Activated gamma-delta T cell (primary cell): Measurements from ENCODE around the gene SRSF3.
"Not testable (repeated sequence)": the region's sequence is repeated elsewhere in the genome, so short reads cannot be mapped to it uniquely, and the experiment has no call there.

ENCODE experiments used
- DNase-seq: peaks from one replicate; lab custom pipeline; 2025; lab: John Stamatoyannopoulos, UW

SRSF3 gene

DNA sequence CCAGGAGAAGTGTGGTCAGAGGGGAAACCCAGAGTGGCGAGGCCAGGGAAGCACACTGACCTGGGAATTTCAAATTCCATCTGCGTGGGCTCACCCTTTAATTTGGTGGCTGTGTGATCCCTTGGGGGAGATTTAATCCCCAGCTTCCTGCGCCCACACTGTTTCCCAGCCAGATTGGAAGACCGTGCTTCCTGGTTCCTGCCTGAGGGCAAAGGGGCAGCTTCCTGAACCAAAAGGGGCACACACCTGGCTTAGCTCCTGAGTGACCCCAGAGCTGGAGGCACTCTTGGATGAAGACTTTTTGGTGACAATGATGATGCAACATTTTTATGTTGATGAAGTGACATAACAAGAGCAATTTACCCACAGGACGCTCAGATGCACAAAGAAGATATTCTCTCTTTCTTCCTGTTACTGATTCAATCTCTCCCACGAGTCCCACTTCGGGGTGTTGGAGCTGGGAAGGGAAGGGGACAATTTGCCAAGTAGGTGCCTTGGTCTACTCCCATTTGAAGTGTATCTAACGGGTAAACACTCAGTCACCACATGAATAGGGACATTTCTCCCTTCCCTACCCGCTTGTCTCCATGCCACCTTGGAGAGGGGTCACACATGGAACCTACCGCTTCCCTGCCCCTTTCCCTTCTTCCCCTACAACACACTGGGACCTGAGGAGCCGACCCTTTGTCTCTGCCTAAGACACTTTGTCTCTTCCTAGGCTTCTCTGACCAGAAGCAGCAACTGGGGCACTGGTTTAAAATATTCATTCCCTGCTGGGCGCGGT is 55.7 kb downstream of the SRSF3 start:
- no peak for DNase-seq

DNA sequence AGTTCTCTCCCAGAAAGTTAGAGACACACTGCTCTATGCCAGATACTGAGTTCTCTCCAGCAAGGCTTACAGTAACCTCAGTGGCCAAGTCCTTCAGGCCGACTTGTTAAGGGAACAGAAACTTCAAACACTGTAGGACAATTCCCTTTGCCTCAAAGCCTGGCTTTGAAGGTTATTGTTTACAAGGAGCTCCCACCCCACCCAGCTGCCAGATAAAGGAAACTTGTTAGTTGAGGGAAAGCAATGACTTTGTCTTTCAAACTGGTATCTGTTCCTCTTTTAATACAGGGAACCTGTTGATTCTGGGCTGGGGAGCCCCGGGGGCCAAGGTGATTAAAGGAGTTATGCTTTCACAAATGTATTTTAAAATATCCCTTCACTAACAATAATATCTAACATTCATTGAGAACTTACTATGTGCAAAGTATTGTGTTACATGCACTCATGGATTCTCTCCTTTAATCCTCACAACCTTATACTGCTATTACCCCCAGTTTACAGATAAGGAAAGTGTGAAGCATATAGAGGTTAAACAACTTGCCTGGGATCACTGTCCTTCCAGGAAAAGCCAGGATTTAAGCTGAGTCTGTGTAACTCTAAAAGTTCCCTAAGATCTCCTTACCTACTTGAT is 56.8 kb downstream of the SRSF3 start:
- no peak for DNase-seq

DNA sequence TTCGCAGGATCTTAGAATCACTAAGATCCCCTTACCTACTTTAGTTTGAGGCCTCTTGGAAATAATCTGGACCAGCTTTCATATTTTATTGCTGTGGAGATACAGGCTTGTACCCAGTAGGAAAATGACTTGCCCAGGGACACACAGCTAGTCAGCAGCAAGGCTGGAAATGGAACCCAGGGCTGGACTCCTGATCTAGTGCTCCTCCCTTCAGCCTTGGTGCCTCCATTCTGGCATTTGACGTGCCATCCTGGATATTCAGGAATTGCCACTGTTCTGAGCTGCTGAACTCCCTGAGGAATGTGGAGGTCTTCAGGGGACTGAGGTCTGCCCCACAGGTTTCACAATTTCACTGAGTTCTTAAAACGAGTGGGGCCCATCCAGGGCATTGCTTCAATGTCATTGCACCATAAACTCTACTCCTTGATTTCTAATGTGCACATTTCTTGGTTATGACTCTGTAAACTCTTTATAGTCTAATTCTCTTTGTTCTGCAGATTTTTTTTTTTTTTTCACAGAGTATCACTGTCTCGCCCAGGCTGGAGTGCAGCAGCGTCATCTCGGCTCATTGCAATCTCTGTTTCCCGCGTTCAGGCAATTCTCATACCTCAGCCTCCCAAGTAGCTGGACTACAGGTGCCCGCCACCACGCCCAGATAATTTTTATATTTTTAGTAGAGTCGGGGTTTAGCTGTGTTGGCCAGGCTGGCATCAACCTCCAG is 57.7 kb downstream of the SRSF3 start:
- DNase-seq = no peak

DNA sequence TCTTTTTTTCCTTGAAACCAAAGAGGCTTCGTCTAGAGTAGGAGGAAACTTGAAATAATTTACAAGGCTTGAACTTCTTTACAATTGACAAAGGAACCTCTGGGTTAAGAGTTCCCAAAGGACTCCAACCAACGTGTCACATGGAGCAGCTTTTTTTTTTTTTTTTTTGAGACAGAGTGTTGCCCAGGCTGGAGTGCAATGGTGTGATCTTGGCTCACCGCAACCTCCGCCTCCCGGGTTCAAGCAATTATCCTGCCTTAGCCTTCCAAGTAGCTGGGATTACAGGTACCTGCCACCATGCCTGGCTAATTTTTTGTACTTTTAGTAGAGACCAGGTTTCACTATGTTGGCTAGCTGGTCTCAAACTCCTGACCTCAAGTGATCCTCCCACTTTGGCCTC is 60.3 kb downstream of the SRSF3 start:
- not testable (repeated sequence) for DNase-seq
